Peyer's patch (tissue), 4 donors: ENCODE results near the gene CDS2. TPM values are rescaled to one million over a fixed set of nuclear protein-coding genes. Genes with fewer than 3 reads are reported as not detected.

ENCODE experiments used
- DNase-seq, 3 donors: peaks; one replicate each; pipeline ENCODE4 v3.0.0-alpha.2; 2017 to 2019
- H3K27ac ChIP-seq, 4 donors: fragments of 200-600 bp; sonication (generic); one replicate each; pipeline ENCODE4 v1.5.1; 2016 to 2019
- H3K27me3 ChIP-seq, 2 donors: fragments of 200-600 bp; sonication (generic); one replicate each; pipeline ENCODE4 v1.5.1; 2019
- H3K36me3 ChIP-seq, 3 donors: fragments of 200-600 bp; sonication (generic); one replicate each; pipeline ENCODE4 v1.5.1; 2016 to 2019
- H3K4me1 ChIP-seq, 4 donors: fragments of 200-600 bp; sonication (generic); one replicate each; pipeline ENCODE4 v1.5.1; 2016 to 2019
- H3K4me3 ChIP-seq, 4 donors: fragments of 200-600 bp; sonication (generic); 1 replicate in 3 of 4; 2 replicates in 1 of 4; pipeline ENCODE4 v1.5.1; 2016 to 2019; ENCODE audit warnings: mild to moderate bottlenecking in 1 of 4
- H3K9me3 ChIP-seq, 4 donors: fragments of 200-600 bp; sonication (generic); one replicate each; pipeline ENCODE4 v1.5.1; 2016 to 2019; ENCODE audit warnings: mild to moderate bottlenecking in 1 of 4
- POLR2A ChIP-seq, 2 donors: fragments of 450-650 bp; IDR thresholded peaks; one replicate each; pipeline ENCODE4 v1.5.1; 2017; ENCODE audit warnings: antibody characterized with exemption in 2 of 2, mild to moderate bottlenecking in 2 of 2, moderate library complexity in 2 of 2
- total RNA-seq, 4 donors: library from RNA; depleted of rRNA; stranded (reverse); fragments of >200 nt; gene quantifications; one replicate each; pipeline ENCODE4 v1.1.0, GENCODE V29; 2016
- TF ChIP-seq, protein P1 (sequence below), 6 experiments: fragments of 450-650 bp in 4 of 6; fragments of 200-600 bp in 2 of 6; sonication (generic) in 1 of 6; IDR thresholded peaks; one replicate each; pipeline ENCODE4 v1.5.1; 2017 to 2019; ENCODE audit warnings: antibody characterized with exemption in 6 of 6, mild to moderate bottlenecking in 3 of 6, moderate library complexity in 1 of 6

CDS2 gene
- total RNA-seq, 4 donors from 2014 or later: 18.2 to 24.6 (median 22.2) TPM

DNA sequence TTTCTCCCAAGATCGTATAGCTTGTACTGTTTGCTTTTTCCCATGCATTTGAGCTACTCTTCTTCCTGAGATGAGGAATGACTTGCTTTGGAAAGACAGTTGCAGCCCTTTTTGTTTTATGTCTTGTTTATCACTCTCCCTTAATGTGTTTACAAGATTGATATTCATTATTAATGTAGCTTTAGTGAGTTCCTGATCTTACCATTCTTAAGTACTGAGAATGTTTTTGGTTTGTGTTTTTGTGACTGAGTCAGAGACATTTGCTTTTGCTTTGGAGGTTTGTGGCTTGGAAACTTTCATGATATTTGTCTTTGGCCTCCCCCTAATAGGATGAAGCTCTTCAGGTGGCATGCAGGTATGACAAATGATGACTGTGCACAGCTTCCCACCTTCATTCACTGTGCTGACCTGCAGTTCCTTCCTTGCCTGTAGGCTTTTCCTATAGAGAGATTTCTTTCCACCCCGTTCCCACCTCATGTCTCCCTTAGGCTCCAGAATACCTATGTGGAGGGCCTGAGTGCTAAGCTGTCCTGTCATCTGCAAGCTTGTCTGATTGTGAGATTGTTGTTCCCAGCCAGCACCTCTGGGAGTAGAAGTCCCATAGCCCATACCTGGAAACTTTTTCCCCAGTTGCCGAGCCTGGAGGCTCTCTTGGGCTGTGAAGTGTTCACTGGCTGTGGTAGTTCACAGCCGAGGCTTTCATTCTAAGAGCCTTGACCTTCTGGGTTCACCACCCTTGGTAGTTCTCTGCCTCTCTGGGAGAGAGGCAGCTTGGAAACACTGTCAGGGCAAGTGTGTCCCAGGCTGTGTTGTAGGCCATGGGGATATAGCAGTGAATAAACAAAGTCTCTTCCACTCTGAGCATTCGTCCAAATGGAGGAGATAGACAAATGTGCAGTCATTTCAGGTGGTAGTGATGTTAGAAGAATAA is 27.1 kb downstream of the CDS2 start:
- TF ChIP-seq, protein P1, sequence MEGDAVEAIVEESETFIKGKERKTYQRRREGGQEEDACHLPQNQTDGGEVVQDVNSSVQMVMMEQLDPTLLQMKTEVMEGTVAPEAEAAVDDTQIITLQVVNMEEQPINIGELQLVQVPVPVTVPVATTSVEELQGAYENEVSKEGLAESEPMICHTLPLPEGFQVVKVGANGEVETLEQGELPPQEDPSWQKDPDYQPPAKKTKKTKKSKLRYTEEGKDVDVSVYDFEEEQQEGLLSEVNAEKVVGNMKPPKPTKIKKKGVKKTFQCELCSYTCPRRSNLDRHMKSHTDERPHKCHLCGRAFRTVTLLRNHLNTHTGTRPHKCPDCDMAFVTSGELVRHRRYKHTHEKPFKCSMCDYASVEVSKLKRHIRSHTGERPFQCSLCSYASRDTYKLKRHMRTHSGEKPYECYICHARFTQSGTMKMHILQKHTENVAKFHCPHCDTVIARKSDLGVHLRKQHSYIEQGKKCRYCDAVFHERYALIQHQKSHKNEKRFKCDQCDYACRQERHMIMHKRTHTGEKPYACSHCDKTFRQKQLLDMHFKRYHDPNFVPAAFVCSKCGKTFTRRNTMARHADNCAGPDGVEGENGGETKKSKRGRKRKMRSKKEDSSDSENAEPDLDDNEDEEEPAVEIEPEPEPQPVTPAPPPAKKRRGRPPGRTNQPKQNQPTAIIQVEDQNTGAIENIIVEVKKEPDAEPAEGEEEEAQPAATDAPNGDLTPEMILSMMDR (IDR thresholded peaks at IDR 0.05): no peak
- TF ChIP-seq POLR2A (IDR thresholded peaks at IDR 0.05): no peak
- Histone ChIP-seq H3K27me3 (no peaks in the 10 kb centered on the region), H3K27ac (no peak overlapping the region), H3K9me3 (no peaks in the 10 kb centered on the region), H3K4me3 (no peak overlapping the region), H3K36me3 (no peaks in the 10 kb centered on the region), H3K4me1 (peaks cover 0 to 55% (median 8%) of the 10 kb centered on the region in 4 donors)
- no peak for DNase-seq

- Histone ChIP-seq H3K36me3 (no peaks in the 10 kb centered on the region), H3K27ac (no peak overlapping the region), H3K4me3 (no peak overlapping the region), H3K4me1 (peaks cover 0 to 52% (median 8%) of the 10 kb centered on the region in 4 donors), H3K9me3 (no peaks in the 10 kb centered on the region), H3K27me3 (no peaks in the 10 kb centered on the region)
- no peak for TF ChIP-seq POLR2A (IDR thresholded peaks at IDR 0.05)
- TF ChIP-seq, protein P1 (IDR thresholded peaks at IDR 0.05): no peak
- no peak for DNase-seq
These were observed 27.7 kb downstream of the CDS2 start for GRCh38 chr20:5154543-5154925.

GRCh38 chr20:5155404-5155803 is 28.6 kb downstream of the CDS2 start:
- no peak overlapping the region for H3K27ac ChIP-seq
- H3K4me1 ChIP-seq: peaks cover 0 to 44% (median 5%) of the 10 kb centered on the region in 4 donors
- no peak for DNase-seq

GRCh38 chr20:5156675-5157448 is 30.1 kb downstream of the CDS2 start:
- no peaks in the 10 kb centered on the region for H3K27me3 ChIP-seq
- no peak overlapping the region for H3K27ac ChIP-seq
- no peak overlapping the region for H3K4me3 ChIP-seq
- no peaks in the 10 kb centered on the region for H3K36me3 ChIP-seq
- no peak for DNase-seq
- H3K4me1 ChIP-seq: peaks cover 0 to 37% (median 2%) of the 10 kb centered on the region in 4 donors
- TF ChIP-seq, protein P1 (IDR thresholded peaks at IDR 0.05): no peak
- TF ChIP-seq POLR2A (IDR thresholded peaks at IDR 0.05): no peak
- no peaks in the 10 kb centered on the region for H3K9me3 ChIP-seq

More at GRCh38 chr20:5155404-5155803, 28.6 kb downstream of the CDS2 start:
- TF ChIP-seq, protein P1 (IDR thresholded peaks at IDR 0.05): no peak
- TF ChIP-seq POLR2A (IDR thresholded peaks at IDR 0.05): no peak
- Histone ChIP-seq H3K36me3 (no peaks in the 10 kb centered on the region), H3K9me3 (no peaks in the 10 kb centered on the region), H3K27me3 (no peaks in the 10 kb centered on the region), H3K4me3 (no peak overlapping the region)

DNA sequence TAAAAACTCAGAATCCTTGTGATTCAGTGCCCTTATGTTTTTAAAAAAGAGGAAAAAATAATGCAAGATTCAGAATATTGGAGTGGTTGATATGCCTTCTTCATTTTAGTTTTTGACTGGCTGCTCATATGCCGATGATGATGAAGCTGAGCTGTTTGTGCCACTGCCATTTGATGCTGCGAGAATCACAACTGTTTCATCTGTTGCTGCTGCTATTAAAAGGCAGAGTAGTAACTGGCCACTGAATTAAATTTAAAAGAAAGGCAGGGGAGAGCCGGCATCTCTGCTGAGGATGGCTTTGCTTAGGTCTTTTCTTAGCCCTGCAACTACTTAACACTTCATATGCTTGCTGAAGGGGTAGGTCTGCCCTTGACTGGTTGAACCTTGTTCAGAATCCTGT is 33.1 kb downstream of the CDS2 start:
- TF ChIP-seq, protein P1 (IDR thresholded peaks at IDR 0.05): no peak
- no peak for TF ChIP-seq POLR2A (IDR thresholded peaks at IDR 0.05)
- Histone ChIP-seq H3K4me3 (no peak overlapping the region), H3K27me3 (no peaks in the 10 kb centered on the region), H3K27ac (no peak overlapping the region), H3K4me1 (peaks cover 0 to 18% (median 2%) of the 10 kb centered on the region in 4 donors), H3K36me3 (no peaks in the 10 kb centered on the region), H3K9me3 (no peaks in the 10 kb centered on the region)
- DNase-seq: no peak
